Fibroblast of peridontal ligament (primary cell): Measurements from ENCODE around the gene LRP1B.

Source experiments
- DNase-seq: peaks from one replicate; pipeline ENCODE4 v3.0.0-alpha.2; 2010; ENCODE audit errors: extremely low read depth

Gene LRP1B

GRCh38 chr2:141957827-141958450 lies 172.9 kb downstream of the LRP1B start:
- peak; percentile 1 for DNase-seq

- DNase-seq, result no peak
These were observed 173.5 kb downstream of the LRP1B start for GRCh38 chr2:141957321-141957720.

- no peak for DNase-seq
These were observed 183.3 kb downstream of the LRP1B start for GRCh38 chr2:141947396-141948114.

- no peak for DNase-seq
These were observed 184.8 kb downstream of the LRP1B start for GRCh38 chr2:141946016-141946415.

- DNase-seq, result no peak
These were observed 186.9 kb downstream of the LRP1B start for GRCh38 chr2:141943918-141944317.

- DNase-seq, result no peak
These were observed 188.6 kb downstream of the LRP1B start for GRCh38 chr2:141942006-141942789.

GRCh38 chr2:141941210-141941714 lies 189.6 kb downstream of the LRP1B start:
- no peak for DNase-seq

GRCh38 chr2:141940709-141941108 lies 190.1 kb downstream of the LRP1B start:
- DNase-seq, result no peak

- no peak for DNase-seq
These were observed 197.6 kb downstream of the LRP1B start for GRCh38 chr2:141933226-141933625.

GRCh38 chr2:141932261-141932660 lies 198.6 kb downstream of the LRP1B start:
- no peak for DNase-seq

GRCh38 chr2:141931797-141932196 lies 199.0 kb downstream of the LRP1B start:
- no peak for DNase-seq

- DNase-seq, result no peak
These were observed 200.0 kb downstream of the LRP1B start for GRCh38 chr2:141930803-141931202.

- peak; percentile 39 for DNase-seq
These were observed 201.2 kb downstream of the LRP1B start for GRCh38 chr2:141929331-141930252.

- no peak for DNase-seq
These were observed 202.3 kb downstream of the LRP1B start for GRCh38 chr2:141928476-141928875.

GRCh38 chr2:141927536-141927935 lies 203.3 kb downstream of the LRP1B start:
- DNase-seq, result peak; percentile 28

- no peak for DNase-seq
These were observed 205.3 kb downstream of the LRP1B start for GRCh38 chr2:141925511-141925910.

- DNase-seq, result peak; percentile 36
These were observed 207.2 kb downstream of the LRP1B start for GRCh38 chr2:141923657-141924056.

- peak; percentile 19 for DNase-seq
These were observed 219.2 kb downstream of the LRP1B start for GRCh38 chr2:141911485-141912066.

GRCh38 chr2:141906678-141907077 lies 224.1 kb downstream of the LRP1B start:
- no peak for DNase-seq

- no peak for DNase-seq
These were observed 230.0 kb downstream of the LRP1B start for GRCh38 chr2:141900826-141901225.

- no peak for DNase-seq
These were observed 231.1 kb downstream of the LRP1B start for GRCh38 chr2:141899740-141900139.
